ENCODE results near the gene DCDC1.
"Not testable (repeated sequence)": the region's sequence is repeated elsewhere in the genome, so short reads cannot be mapped to it uniquely, and the experiment has no call there.

DCDC1 gene

GRCh38 chr11:31328697-31329096, 40.8 kb downstream of the DCDC1 start:
- no peak for DNase-seq (ENCODE audit: low spot score)

- no peak for DNase-seq (ENCODE audit: low spot score)
These were observed 42.1 kb downstream of the DCDC1 start for GRCh38 chr11:31327417-31327816.

GRCh38 chr11:31326470-31327148, 42.9 kb downstream of the DCDC1 start:
- DNase-seq (ENCODE audit: low spot score), result no peak

- DNase-seq (ENCODE audit: low spot score), result no peak
These were observed 44.4 kb downstream of the DCDC1 start for GRCh38 chr11:31325160-31325559.

- no peak for DNase-seq (ENCODE audit: low spot score)
These were observed 46.4 kb downstream of the DCDC1 start for GRCh38 chr11:31323145-31323544.

- not testable (repeated sequence) for DNase-seq (ENCODE audit: low spot score)
These were observed 48.0 kb downstream of the DCDC1 start for GRCh38 chr11:31321494-31321893.

- DNase-seq (ENCODE audit: low spot score), result no peak
These were observed 65.8 kb downstream of the DCDC1 start for GRCh38 chr11:31303644-31304180.

- DNase-seq (ENCODE audit: low spot score), result no peak
These were observed 67.7 kb downstream of the DCDC1 start for GRCh38 chr11:31301549-31302510.

- DNase-seq (ENCODE audit: low spot score), result no peak
These were observed 74.2 kb downstream of the DCDC1 start for GRCh38 chr11:31295308-31295707.

- DNase-seq (ENCODE audit: low spot score), result not testable (repeated sequence)
These were observed 96.0 kb downstream of the DCDC1 start for GRCh38 chr11:31273527-31273926.

GRCh38 chr11:31267720-31268119, 101.8 kb downstream of the DCDC1 start:
- DNase-seq (ENCODE audit: low spot score), result no peak

GRCh38 chr11:31264834-31265233, 104.7 kb downstream of the DCDC1 start:
- no peak for DNase-seq (ENCODE audit: low spot score)

GRCh38 chr11:31262761-31263160, 106.8 kb downstream of the DCDC1 start:
- DNase-seq (ENCODE audit: low spot score), result no peak

- peak; percentile 10 for DNase-seq (ENCODE audit: low spot score)
These were observed 109.7 kb downstream of the DCDC1 start for GRCh38 chr11:31259797-31260196.

- DNase-seq (ENCODE audit: low spot score), result no peak
These were observed 115.1 kb downstream of the DCDC1 start for GRCh38 chr11:31254415-31254814.

- no peak for DNase-seq (ENCODE audit: low spot score)
These were observed 120.8 kb downstream of the DCDC1 start for GRCh38 chr11:31248768-31249167.

- no peak for DNase-seq (ENCODE audit: low spot score)
These were observed 122.2 kb downstream of the DCDC1 start for GRCh38 chr11:31247321-31247720.

GRCh38 chr11:31246451-31247165, 122.9 kb downstream of the DCDC1 start:
- no peak for DNase-seq (ENCODE audit: low spot score)

- DNase-seq (ENCODE audit: low spot score), result no peak
These were observed 125.8 kb downstream of the DCDC1 start for GRCh38 chr11:31243706-31244105.

GRCh38 chr11:31240340-31240904, 129.1 kb downstream of the DCDC1 start:
- peak; percentile 42 for DNase-seq (ENCODE audit: low spot score)

GRCh38 chr11:31237819-31238760, 131.4 kb downstream of the DCDC1 start:
- DNase-seq (ENCODE audit: low spot score), result no peak
